Neuronal stem cell (in vitro differentiated cells): Measurements from ENCODE around the gene DEGS2.

Experiments used
- small RNA-seq: library from polyadenylated mRNA; stranded (forward); fragments of <200 nt; extraction: miRNeasy Mini kit (QIAGEN cat#:217004); gene quantifications from one replicate; pipeline ENCODE3, GENCODE V24; 2013; ENCODE audit not compliant: insufficient read depth

Gene DEGS2

Small RNA genes lying within 50 kb of the gene (small RNA-seq; reads per million reads assigned to genes)
- gene MIR151B = 6.3 reads per million, percentile 33 among the genes with 10 or more reads in this experiment
- gene MIR342 = 2,216 reads per million, percentile 99 among the genes with 10 or more reads in this experiment
